Stimulated activated CD4-positive, alpha-beta T cell treated with anti-CD3 and anti-CD28 coated beads, Interleukin-2, amount 100 ng/mL, for 4 hours (primary cell): ENCODE results near the gene INTS11.

ENCODE experiments used
- DNase-seq: peaks from one replicate; pipeline ENCODE4 v3.0.0-alpha.2; 2020; ENCODE audit warnings: low read depth

INTS11 gene

DNA sequence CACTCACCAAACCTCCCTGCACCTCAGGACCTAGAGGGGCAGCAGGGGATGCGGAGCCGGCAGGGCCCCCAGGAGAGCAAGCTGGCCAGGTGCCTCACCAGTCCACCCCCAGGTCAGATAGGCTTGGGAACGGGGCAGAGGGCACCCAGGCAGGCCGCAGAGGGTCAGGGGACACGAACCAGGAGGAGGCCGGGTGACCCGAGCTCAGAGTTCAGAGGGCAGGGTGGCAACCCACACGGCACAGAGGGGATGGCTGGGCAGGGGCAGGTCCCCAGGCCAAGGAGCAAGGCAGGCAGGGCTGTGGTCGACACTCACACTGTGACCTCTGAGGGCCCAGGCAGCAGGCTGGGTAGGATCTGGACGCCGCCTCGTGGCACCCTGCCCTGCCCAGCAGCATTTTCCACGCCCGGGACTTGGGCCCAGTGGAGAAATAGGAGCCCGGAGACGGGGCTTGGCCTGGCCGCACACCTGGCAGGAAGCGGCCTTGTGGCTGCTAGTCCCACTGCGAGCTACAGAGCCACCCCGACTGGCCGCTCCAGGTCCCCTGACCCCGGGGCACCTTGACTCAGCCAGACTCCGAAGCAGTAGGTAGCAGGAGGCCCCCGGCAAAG lies 19.5 kb upstream of the INTS11 start:
- DNase-seq: no peak

DNA sequence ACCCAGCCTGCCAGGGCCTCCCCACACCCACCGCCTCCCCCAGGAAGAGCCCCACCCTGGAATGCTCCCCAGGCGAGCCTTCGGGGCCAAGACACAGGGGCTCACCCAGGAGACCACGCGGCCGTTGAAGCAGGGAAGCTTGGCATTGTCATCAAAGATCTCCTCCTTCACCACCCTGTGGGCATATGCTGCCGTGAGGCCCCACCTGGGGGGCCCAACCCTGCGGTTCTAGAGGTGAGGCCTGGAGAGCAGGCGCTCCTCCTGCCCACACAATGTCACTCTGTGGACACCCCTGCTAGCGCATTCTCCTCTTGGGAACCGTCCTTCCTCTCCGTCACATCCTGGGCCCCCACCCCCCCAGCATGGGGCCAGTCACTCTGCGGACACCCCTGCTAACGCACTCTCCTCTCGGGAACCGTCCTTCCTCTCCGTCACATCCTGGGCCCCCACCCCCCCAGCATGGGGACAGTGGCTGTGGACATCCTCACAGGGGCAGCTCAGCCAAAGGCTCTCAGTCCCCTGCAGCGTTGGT lies 18.2 kb upstream of the INTS11 start:
- DNase-seq: no peak

DNA sequence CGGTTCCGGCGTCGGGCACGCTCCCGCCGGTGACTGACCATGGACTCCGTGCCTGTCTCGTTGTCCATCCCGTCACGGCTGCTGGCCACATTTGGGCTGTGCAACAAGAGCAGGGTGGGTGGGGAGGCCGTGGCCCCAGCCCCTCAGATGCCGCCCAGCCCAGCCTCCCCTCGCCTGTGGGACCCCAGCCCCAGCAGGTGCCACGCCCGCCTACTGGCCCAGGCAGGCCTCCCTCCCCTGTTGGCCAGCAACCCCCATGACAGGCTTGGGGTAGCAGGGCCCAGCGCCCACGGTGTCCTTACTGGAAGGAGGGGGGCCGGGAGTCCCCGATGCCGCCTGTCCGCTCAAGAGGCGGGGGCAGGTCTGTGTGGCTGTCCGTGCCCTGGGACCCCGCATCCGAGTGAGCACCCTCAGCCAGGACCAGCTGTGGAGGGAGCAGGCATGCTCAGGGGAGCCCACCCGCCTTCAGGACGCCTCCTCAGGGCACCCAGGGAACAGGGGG lies 17.7 kb upstream of the INTS11 start:
- DNase-seq: no peak

DNA sequence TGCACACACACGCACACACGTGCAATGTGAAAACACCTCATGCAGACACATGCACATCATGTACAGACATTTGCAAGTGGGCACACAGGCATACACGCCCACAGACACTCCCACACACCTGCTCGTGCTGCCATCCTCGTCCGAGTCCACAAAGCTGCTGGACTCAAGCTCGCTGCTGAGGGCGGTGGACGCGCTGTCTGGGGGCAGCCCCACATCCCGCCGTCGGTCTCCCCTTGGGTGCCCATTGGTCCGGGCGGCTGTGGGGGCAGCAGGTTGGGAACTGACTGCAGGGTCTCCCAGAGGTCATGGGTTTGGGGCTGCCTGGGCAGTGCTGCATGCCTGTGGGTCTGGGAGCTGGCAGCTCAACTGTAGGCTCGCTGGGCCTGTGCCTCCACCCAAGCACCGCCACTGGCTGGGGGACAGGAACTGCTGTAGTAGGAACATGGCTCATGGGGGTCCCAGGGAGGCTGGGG lies 17.1 kb upstream of the INTS11 start:
- DNase-seq: no peak

DNA sequence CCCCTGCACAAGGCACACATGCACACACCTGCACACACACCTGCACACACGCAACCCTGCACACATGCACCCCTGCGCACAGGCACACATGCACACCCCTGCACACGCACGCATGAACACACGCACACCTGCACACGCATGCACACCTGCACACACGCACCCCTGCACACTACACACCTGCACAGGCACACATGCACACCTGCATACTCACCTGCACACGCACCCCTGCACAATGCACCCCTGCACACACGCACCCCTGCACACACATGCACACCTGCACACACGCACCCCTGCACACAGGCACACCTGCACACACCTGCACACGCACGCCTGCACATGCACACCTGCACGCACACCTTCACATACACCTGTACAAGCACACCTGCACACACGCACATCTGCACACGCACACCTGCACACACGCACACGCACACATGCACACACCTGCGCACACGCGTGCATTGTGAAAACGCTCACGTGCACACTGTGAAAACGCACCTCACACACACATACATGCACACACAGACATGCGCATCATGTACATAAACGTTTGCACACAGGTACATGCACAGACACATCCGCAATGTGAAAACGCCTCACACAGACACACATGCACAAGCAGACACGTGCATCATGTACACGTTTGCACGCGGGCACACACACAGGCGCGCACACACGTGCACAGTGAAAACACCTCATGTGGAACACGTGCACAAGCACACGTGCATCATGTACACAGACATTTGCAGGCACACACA lies 16.5 kb upstream of the INTS11 start:
- DNase-seq: no peak

DNA sequence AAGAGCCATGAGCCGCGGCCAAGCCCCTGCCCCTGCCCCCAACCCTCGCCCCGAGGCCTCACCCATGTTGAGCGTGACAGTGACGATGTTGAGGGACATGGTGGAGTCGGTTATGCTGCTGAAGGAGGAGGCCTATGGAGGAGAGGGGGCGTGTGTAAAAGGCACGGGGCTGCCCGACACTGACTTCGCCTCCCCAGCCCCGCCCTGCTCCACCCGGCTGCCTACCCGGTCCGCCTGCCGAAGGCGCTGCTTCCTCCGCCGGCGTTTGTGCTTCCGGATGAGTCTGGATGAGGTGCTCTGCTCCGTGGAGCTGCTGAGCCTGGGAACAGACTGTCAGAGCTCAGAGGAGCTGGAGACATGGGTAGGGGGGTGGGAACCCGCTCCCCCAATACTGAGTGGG lies 15.7 kb upstream of the INTS11 start:
- no peak for DNase-seq

DNA sequence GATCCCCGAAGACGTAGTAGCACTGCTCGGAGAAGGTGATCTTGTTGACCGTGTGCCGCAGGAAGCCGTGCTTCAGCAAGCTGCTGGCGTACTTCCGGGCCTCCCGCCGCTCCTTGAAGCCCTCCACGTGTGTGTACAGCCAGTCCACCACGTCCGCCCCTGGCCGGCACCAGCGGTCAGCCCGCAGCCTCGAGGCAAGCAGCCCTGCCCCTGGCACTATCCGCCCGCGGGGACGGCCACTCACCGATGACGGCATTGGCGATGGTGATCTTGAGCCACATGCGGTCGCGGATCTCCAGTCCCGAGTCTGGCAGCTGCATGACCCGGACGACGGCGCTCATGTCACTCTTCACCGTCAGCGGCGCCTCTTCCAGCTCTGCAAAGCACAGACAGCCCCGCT lies 13.8 kb upstream of the INTS11 start:
- DNase-seq: no peak

DNA sequence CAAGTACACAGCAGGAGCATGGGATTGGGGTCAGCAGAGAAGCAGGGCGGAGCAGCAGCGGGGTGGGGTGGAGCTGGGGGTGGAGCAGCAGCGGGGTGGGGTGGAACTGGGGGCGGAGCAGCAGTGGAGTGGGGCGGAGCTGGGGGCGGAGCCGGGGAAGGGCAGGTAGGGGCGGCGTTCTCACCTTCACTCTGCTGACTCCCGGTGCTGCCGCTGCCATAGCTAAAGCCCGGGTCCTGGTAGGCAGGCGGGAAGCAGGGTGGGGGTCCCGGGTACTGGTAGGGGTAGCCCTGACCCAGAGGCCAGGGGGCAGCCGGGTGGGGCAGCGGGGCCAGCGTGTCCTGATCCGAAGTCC lies 13.3 kb upstream of the INTS11 start:
- no peak for DNase-seq

DNA sequence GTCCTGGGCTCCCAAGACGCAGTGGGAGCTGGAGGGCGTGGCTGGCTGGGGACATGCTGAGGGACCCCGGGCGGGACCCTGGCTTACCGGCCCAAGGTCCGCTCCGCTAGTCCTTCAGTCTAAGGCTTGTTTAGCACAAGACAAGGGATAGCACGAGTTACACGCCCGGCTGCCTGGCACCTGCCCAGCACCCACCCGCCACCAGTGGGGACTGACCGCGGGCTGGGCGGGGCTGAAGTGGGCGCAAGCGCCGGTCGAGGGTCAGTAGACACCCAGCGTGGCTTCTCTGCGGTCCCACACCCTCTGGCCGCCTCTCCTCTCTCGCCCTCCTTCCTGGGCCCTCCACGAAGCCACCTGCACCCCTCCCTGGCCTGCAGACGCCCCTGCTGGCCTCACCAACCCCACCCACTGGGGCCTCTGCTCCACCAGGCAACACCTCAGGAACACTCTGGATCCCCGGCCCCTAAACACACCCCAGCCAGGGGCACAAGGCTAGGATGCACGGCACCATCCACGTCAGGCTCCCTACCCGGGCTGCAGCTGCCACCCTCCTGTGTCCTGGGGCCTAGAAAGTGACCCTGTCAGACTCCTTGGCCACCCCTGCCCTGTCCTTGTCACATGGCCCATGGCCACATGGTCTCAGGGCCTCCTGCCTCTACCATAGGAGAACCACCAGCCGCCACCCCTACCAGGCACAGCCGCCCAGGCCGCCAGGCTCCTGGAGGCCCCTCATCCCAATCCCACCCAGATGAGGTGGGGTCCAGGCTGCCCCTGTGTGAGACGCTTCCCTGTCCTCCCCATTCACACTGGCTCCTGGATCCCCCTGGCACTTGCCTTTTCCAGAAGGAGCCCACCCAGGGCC lies 12.7 kb upstream of the INTS11 start:
- no peak for DNase-seq

DNA sequence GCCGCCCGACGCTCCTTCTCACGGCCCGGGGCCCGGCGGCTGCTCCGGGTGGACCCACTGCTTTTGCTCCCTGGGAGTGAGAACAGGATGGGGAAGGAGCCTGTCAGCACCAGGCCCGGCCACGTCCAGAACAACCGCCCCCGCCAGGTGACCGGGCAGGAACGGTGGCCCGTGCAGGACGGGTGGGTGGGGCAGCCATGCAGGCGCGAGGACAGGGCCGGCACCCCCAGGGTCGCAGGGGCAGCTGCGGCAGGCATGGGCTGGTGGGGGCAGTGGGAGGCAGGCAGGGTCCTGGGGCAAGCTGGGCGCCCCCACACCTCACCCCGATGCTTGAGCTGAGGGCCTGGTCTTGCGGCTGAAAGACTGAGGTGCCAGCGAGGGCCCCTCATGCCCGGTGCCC lies 12.0 kb upstream of the INTS11 start:
- DNase-seq: no peak

DNA sequence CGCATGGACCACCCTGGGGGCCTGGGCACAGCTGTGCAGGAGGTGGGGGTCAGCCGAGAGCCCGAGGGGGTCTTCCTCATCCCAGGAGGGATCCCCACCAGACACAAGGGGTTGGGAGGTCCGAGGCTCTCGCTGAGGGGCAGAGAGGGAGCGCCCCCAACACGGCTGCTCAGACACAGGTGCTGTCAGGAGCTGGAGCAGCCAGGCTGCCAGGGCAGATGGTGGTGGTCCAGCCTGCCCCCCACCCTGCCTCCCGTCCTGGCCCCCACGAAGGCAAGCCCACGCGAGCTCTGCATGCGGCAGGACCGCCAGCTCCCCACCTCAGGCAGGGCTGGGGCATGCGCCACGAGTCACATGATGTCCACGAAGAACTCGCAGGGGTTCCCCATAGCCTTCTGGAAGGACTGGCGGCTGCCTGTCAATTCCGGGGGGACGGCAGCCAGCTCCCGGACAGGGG lies 11.4 kb upstream of the INTS11 start:
- no peak for DNase-seq

DNA sequence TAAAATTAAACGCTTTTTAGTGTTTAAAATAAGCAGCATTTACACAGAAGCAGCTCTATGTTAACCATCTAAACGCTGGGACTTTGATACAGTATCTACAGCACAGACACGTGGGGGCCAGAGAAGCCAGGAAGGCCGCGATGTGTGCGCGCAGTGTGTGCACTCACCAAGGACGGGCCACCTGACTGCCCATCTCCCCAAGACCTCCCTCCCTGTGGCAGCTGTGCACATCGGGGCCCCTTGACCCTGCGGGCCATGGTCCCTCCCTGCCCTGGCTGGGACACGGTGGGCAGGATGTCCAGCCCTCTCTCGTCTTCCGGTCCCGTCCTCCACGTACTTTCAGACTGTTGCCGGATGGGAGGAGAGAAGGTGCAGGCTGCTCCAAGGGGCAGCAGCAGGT lies 10.8 kb upstream of the INTS11 start:
- DNase-seq: no peak

DNA sequence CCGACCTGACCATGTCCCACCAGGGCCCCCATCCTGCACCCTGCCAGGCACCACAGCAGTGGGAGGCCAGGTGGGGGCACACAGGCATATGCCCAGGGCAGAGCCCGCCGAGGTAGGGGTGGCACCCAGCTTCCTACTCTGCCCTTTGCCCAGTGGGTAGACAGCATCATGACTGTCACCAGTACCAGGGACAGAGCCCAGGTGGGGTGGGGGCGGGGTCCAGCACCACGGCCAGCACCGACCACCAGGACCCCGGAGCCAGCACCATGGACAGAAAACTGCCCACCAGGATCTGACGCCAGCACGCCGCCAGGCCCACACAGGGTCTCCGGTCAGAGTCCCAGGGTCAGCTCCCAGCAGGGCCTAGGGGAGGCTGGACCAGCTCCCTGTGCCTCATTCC lies 10.4 kb upstream of the INTS11 start:
- no peak for DNase-seq

DNA sequence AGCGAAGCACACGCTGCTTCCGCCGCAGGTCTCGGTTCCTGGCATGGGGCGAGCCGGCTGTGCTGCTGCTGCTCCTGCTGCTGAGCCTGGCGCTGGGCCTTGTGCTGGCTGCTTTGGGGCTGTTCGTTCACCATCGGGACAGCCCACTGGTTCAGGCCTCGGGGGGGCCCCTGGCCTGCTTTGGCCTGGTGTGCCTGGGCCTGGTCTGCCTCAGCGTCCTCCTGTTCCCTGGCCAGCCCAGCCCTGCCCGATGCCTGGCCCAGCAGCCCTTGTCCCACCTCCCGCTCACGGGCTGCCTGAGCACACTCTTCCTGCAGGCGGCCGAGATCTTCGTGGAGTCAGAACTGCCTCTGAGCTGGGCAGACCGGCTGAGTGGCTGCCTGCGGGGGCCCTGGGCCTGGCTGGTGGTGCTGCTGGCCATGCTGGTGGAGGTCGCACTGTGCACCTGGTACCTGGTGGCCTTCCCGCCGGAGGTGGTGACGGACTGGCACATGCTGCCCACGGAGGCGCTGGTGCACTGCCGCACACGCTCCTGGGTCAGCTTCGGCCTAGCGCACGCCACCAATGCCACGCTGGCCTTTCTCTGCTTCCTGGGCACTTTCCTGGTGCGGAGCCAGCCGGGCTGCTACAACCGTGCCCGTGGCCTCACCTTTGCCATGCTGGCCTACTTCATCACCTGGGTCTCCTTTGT lies 9.2 kb upstream of the INTS11 start:
- no peak for DNase-seq

DNA sequence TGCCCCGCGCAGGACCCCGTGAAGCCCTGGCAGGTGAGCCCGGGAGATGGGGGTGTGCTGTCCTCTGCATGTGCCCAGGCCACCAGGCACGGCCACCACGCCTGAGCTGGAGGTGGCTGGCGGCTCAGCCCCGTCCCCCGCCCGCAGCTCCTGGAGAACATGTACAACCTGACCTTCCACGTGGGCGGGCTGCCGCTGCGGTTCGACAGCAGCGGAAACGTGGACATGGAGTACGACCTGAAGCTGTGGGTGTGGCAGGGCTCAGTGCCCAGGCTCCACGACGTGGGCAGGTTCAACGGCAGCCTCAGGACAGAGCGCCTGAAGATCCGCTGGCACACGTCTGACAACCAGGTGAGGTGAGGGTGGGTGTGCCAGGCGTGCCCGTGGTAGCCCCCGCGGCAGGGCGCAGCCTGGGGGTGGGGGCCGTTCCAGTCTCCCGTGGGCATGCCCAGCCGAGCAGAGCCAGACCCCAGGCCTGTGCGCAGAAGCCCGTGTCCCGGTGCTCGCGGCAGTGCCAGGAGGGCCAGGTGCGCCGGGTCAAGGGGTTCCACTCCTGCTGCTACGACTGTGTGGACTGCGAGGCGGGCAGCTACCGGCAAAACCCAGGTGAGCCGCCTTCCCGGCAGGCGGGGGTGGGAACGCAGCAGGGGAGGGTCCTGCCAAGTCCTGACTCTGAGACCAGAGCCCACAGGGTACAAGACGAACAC lies 8.5 kb upstream of the INTS11 start:
- DNase-seq: no peak

DNA sequence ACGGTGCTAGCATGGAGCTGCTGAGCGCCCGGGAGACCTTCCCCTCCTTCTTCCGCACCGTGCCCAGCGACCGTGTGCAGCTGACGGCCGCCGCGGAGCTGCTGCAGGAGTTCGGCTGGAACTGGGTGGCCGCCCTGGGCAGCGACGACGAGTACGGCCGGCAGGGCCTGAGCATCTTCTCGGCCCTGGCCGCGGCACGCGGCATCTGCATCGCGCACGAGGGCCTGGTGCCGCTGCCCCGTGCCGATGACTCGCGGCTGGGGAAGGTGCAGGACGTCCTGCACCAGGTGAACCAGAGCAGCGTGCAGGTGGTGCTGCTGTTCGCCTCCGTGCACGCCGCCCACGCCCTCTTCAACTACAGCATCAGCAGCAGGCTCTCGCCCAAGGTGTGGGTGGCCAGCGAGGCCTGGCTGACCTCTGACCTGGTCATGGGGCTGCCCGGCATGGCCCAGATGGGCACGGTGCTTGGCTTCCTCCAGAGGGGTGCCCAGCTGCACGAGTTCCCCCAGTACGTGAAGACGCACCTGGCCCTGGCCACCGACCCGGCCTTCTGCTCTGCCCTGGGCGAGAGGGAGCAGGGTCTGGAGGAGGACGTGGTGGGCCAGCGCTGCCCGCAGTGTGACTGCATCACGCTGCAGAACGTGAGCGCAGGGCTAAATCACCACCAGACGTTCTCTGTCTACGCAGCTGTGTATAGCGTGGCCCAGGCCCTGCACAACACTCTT lies 7.7 kb upstream of the INTS11 start:
- no peak for DNase-seq

DNA sequence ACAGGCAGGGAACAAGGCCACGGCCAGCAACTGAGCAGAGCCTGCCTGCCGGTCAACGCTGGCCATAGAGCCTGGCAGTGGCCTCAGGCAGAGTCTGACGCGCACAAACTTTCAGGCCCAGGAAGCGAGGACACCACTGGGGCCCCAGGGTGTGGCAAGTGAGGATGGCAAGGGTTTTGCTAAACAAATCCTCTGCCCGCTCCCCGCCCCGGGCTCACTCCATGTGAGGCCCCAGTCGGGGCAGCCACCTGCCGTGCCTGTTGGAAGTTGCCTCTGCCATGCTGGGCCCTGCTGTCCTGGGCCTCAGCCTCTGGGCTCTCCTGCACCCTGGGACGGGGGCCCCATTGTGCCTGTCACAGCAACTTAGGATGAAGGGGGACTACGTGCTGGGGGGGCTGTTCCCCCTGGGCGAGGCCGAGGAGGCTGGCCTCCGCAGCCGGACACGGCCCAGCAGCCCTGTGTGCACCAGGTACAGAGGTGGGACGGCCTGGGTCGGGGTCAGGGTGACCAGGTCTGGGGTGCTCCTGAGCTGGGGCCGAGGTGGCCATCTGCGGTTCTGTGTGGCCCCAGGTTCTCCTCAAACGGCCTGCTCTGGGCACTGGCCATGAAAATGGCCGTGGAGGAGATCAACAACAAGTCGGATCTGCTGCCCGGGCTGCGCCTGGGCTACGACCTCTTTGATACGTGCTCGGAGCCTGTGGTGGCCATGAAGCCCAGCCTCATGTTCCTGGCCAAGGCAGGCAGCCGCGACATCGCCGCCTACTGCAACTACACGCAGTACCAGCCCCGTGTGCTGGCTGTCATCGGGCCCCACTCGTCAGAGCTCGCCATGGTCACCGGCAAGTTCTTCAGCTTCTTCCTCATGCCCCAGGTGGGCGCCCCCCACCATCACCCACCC lies 6.9 kb upstream of the INTS11 start, which contains the start of gene TAS1R3:
Gene TAS1R3 (plus strand): TSS at position 213 of the 898 bp plus-strand sequence. CDS start 66 bp downstream, at position 279.
- DNase-seq: no peak

DNA sequence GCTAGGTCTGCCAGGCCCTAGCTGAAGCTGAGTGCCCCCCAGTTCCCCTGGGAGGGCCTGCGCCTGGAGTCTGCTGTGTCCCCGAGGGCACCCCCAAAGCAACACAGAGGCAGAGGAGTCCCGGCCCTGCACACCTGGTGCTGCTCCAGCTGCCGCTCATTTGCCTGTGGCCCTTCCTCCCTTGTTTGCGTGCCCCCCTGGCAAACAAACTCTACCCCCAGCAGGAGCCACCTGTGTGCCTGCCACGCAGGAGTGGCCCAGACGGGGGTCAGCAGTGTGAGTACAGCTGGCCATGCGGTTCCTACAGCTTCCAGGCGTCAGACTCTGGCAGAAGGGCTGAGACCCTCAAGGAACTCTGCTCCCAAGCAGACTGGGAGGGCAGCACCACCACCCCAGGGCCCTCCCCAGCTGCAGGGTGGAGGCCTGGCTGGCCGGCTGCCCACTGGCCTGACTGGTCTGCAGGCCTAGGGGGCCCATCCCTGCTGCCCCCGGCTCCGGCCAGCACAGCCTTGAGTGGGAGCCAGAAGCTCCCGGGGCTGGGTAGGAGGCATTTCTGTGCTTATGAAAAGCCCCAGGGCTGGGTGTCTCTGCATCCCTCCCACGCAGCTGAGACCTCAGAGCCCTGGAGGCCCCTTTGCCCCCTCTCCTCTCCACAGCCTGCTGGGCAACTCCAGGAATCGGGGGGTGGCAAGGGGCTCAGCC lies 6.1 kb upstream of the INTS11 start:
- no peak for DNase-seq
